OCI-LY7 (cell line): Measurements from ENCODE around the gene ZNF513. TPM values are rescaled to one million over a fixed set of nuclear protein-coding genes. Genes with fewer than 3 reads are reported as not detected.

Experiments used
- BruUV-seq: library from RNA; stranded (reverse); fragments of 400-500 nt; replicated peaks from 2 replicates; lab custom pipeline; 2021; lab: Mats Ljungman, UMichigan
- CTCF ChIA-PET: fragments of 300-600 bp; sonication (Branson Sonifier 250); formaldehyde crosslinking; loops from one replicate; lab custom pipeline; 2022; ENCODE audit warnings: antibody characterized with exemption; ENCODE audit not compliant: unreplicated experiment; lab: Charles Lee
- POLR2A ChIA-PET: fragments of 300-600 bp; sonication (Branson Sonifier 250); formaldehyde crosslinking; loops from one replicate; lab custom pipeline; 2022; ENCODE audit warnings: antibody characterized with exemption; lab: Charles Lee
- DNase-seq: peaks from one replicate; pipeline ENCODE4 v3.0.0-alpha.2; 2015; ENCODE audit warnings: low spot score
- H2AFZ ChIP-seq: fragments of 200-600 bp; sonication (generic), shearing (Covaris generic); 2 replicates; pipeline ENCODE4 v1.6.1; 2014; ENCODE audit warnings: mild to moderate bottlenecking, antibody characterized with exemption, low read length, moderate library complexity
- H3K27ac ChIP-seq: fragments of 200-600 bp; sonication (generic); 2 replicates; pipeline ENCODE4 v1.5.1; 2014; ENCODE audit warnings: mixed run types, low read depth, mild to moderate bottlenecking, moderate library complexity, low read length, inconsistent platforms; ENCODE audit not compliant: poor library complexity, severe bottlenecking
- H3K36me3 ChIP-seq: fragments of 200-600 bp; sonication (generic); 2 replicates; pipeline ENCODE4 v1.6.1; 2014; ENCODE audit warnings: mild to moderate bottlenecking, antibody characterized with exemption, low read length, moderate library complexity, mixed read lengths; ENCODE audit not compliant: insufficient read depth
- H3K4me1 ChIP-seq: fragments of 200-600 bp; sonication (generic); 2 replicates; pipeline ENCODE4 v1.5.1; 2014; ENCODE audit warnings: mild to moderate bottlenecking, low read length; ENCODE audit not compliant: insufficient read depth, poor library complexity, severe bottlenecking
- H3K4me2 ChIP-seq: fragments of 200-600 bp; sonication (generic); 2 replicates; pipeline ENCODE4 v1.6.1; 2014; ENCODE audit warnings: mild to moderate bottlenecking, low read length
- H3K4me3 ChIP-seq: fragments of 200-600 bp; sonication (generic); 2 replicates; pipeline ENCODE4 v1.5.1; 2014; ENCODE audit warnings: mild to moderate bottlenecking, low read depth, low read length; ENCODE audit not compliant: poor library complexity, severe bottlenecking
- H3K79me2 ChIP-seq: fragments of 200-600 bp; sonication (generic); 2 replicates; pipeline ENCODE4 v1.6.1; 2016; ENCODE audit warnings: low read depth, mild to moderate bottlenecking, low read length, moderate library complexity, mixed read lengths; ENCODE audit not compliant: insufficient read depth
- H3K9me2 ChIP-seq: fragments of 200-600 bp; sonication (generic); 2 replicates; pipeline ENCODE4 v1.6.1; 2016; ENCODE audit warnings: mild to moderate bottlenecking, low read length, mixed read lengths; ENCODE audit not compliant: insufficient read depth
- H3K9me3 ChIP-seq: fragments of 200-600 bp; sonication (generic); 2 replicates; pipeline ENCODE4 v1.6.1; 2014; ENCODE audit warnings: mild to moderate bottlenecking, mixed run types, low read length, mixed read lengths
- H4K20me1 ChIP-seq: fragments of 200-600 bp; sonication (generic); 2 replicates; pipeline ENCODE4 v1.6.1; 2014; ENCODE audit warnings: mild to moderate bottlenecking, antibody characterized with exemption, low read length, moderate library complexity, mixed read lengths; ENCODE audit not compliant: insufficient read depth
- EZH2phosphoT487 ChIP-seq: fragments of 200-600 bp; sonication (generic); IDR thresholded peaks from 2 replicates; pipeline ENCODE4 v1.6.1; 2018; ENCODE audit warnings: low read depth, borderline replicate concordance, mild to moderate bottlenecking, mixed run types, antibody characterized with exemption, low read length, moderate library complexity, mixed read lengths
- intact Hi-C: fragments of 100-400 bp; cut with micrococcal nuclease; formaldehyde crosslinking; loops from one replicate; pipeline ENCODE4 v1.10.0; 2022; ENCODE audit not compliant: unreplicated experiment
- total RNA-seq, 2 experiments: library from RNA; depleted of rRNA in 1 of 2; stranded (reverse); fragments of >200 nt in 1 of 2; shearing (Covaris generic) in 1 of 2; gene quantifications; 2 replicates each; pipeline ENCODE4 v1.2.3, GENCODE V29; 2014 to 2022
- TF ChIP-seq, protein P1 (sequence below): fragments of 200-600 bp; sonication (generic); conservative IDR thresholded peaks from 2 replicates; pipeline ENCODE4 v1.5.1; 2014; ENCODE audit warnings: mild to moderate bottlenecking, antibody characterized with exemption, low read length, moderate library complexity, mixed read lengths

ZNF513 gene
- total RNA-seq, 2 experiments from 2014 or later = 10.0 to 10.9 TPM

DNA sequence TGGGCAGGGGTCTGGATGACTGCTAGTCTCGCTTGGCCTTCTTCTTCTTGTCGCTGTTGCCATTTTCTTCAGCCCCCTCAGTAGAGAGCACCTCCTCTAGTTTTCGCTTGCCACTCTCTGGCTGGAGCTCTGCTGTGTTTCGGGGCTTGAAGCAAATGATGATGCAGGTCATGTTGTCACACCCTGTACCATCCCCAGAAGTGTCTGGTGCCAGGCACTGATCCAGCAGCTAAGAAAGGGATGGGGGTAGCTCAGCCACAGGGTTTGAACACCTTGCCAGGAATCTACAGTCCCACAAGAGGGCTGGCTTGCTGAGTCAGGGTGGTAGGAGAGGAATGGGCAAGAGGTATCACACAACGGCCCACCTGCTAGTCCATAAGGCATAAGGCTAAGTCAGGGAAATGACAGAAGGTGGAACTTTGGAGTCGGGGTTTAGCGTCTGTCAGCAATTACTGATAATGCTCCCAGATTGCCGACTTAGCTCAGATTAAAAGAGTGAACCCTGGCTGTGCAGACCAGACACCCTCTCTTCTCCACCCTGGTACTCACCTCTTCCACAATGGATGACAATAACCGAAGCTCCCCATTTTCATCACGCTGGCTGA is 1.1 kb upstream of the ZNF513 start:
- Histone ChIP-seq H2AFZ (no peak overlapping the region), H3K4me1 (peaks cover 19% of the 10 kb centered on the region), H4K20me1 (no peaks in the 10 kb centered on the region), H3K9me2 (no peaks in the 10 kb centered on the region), H3K4me3 (no peak overlapping the region), H3K9me3 (no peaks in the 10 kb centered on the region), H3K27ac (peak overlapping the region; percentile 52), H3K36me3 (peaks cover 92% of the 10 kb centered on the region), H3K4me2 (no peak overlapping the region), H3K79me2 (peaks cover 13% of the 10 kb centered on the region; the same call in 1 of the 2 replicates)
- TF ChIP-seq, protein P1, sequence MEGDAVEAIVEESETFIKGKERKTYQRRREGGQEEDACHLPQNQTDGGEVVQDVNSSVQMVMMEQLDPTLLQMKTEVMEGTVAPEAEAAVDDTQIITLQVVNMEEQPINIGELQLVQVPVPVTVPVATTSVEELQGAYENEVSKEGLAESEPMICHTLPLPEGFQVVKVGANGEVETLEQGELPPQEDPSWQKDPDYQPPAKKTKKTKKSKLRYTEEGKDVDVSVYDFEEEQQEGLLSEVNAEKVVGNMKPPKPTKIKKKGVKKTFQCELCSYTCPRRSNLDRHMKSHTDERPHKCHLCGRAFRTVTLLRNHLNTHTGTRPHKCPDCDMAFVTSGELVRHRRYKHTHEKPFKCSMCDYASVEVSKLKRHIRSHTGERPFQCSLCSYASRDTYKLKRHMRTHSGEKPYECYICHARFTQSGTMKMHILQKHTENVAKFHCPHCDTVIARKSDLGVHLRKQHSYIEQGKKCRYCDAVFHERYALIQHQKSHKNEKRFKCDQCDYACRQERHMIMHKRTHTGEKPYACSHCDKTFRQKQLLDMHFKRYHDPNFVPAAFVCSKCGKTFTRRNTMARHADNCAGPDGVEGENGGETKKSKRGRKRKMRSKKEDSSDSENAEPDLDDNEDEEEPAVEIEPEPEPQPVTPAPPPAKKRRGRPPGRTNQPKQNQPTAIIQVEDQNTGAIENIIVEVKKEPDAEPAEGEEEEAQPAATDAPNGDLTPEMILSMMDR = no peak
- TF ChIP-seq EZH2phosphoT487 = no peak
- TSS peak; percentile 95 for BruUV-seq
- POLR2A ChIA-PET = no interaction called here
- intact Hi-C loops = no loop called here
- no peak for DNase-seq
- CTCF ChIA-PET = no interaction called here

DNA sequence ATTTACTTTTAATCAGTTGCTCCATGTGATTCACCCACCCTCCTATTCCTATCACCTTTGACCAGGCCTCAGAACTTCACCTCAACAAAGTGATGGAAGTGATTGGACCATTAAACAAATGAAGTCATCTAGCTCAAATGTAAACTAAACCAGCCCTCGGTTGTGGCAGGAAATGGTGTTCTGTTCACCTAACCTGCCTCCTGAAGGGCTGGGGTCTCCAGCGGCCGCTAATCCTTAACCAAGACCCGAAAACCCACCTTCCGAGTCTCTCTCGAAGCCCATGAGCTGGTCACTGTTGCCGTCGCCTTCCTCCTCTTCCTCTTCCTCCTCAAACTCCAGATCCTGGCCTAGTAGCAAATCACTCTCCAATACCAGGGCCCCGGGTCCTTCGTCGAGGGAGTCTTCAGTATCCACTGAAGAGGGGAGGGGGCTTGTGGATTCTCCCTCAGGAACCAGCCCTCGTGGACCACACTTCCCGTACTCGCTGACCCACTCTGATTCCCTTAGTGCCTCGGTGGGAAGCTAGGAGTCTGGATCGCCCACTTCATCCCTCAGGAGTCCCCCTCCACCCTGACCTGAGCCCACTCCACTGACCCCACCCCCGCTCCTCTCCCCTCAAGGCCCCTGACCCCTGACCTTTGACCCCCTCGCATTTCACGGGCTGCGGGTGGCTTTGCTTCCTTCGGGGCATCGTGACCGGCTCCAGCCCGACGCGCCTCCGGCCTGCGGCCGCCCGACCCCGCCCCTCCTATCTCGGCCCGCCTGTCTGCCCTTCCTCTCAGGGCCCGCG is 503 bp downstream of the ZNF513 start:
- Histone ChIP-seq H3K27ac (peak overlapping the region; percentile 72), H3K4me1 (peaks cover 19% of the 10 kb centered on the region), H3K79me2 (peaks cover 11% of the 10 kb centered on the region; the same call in 1 of the 2 replicates), H4K20me1 (no peaks in the 10 kb centered on the region), H3K9me2 (no peaks in the 10 kb centered on the region), H3K9me3 (no peaks in the 10 kb centered on the region), H3K4me2 (peak overlapping the region; percentile 98), H3K36me3 (peaks cover 93% of the 10 kb centered on the region), H3K4me3 (peak overlapping the region; percentile 86), H2AFZ (peak overlapping the region; percentile 30; the same call in 1 of the 2 replicates)
- DNase-seq = peak; percentile 40
- intact Hi-C loops = no loop called here
- BruUV-seq = no TSS peak
- no peak for TF ChIP-seq EZH2phosphoT487
- TF ChIP-seq, protein P1 = no peak
- ChIA-PET POLR2A (interaction anchor here (0.7 to 2.3 kb wide), 6 partner anchors 9 to 217 kb away, joined by 3 to 18 read pairs (median 3); partner anchors contain the start of genes MPV17 and SNX17), CTCF (interaction anchor here (0.9 kb wide), 1 partner anchor 11 kb away, joined by 4 read pairs; no protein-coding TSS in a partner anchor)
